Putamen (tissue), 1 donor: ENCODE data around the gene SNAP23.

Source experiments
- DNase-seq: peaks from one replicate; pipeline ENCODE4 v3.0.0-alpha.2; 2016; ENCODE audit warnings: low spot score

Gene SNAP23

GRCh38 chr15:42495361-42496212 lies at the start of gene SNAP23:
SNAP23 (plus strand) TSS chr15:42495634; CDS start chr15:42511847, 16,213 bp downstream.
- peak; percentile 90 for DNase-seq

GRCh38 chr15:42447599-42447998 lies 47.8 kb upstream of the SNAP23 start:
- DNase-seq, result no peak

DNA sequence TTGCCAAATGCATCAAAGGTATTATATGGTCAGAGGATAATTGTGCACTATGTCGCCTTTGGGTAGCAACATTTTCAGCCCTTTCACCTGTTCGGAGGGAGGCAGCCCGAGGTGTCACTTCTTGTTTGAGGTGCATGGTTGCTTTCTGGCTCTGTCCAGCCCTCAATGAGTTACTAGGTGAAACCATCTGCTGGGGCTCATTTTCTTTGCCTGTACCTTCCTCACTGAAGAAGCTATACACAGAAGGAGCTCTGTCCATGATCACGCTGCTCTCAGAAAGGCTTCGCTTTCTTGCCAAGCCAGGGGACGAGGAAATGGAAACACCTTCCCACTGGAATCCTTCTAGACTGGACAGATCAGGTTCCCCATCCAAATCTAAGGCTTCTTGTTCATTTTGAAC lies 47.2 kb upstream of the SNAP23 start:
- no peak for DNase-seq

DNA sequence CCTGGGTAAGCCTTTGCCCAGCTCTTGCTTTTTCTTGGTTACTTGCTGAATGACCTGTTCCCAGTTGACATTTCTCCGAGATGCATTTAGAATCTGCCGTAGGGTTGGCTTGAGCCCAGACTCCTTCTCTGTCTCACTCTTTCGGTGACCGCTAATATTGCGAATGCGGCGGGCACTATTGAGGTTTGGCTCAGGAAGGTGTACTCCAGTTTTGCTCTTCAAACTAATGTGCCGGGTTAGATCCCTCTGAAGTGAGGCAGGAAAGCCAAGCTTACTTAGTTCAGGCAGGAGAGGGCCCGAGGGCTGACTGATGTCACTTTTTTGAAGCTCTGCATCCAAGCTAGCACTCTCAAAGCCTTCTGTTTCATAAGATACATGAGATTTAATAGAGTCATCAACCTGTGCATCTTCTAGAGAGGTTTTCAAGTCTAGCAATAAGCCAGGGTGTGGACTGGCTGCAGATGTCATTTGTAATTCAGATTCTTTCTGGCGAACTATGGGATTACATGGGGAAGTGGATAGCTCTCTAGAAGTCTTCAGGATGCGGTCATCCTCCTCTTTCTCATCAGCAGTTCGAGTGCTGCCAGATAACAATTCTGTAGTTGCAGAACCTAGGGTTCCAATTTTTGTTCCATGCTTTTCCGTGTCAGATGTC lies 45.5 kb upstream of the SNAP23 start:
- no peak for DNase-seq

DNA sequence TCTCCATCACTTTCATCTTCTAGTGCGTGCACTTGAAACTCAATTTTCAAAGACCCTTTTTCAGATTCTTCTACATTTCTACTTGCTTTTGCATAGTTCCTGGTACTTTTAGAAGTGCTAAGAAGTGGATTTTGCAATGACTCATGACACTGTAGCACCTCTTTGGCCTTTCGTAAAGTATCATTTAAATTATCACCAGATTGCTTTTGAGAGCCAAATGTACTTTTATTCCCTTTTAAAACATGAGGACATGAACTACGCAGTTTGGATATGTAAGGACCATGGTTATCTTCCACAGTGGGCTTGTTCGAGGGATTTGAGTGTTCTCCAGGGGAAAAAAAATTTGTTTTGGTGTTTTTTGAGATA lies 45.0 kb upstream of the SNAP23 start:
- DNase-seq, result no peak

GRCh38 chr15:42453826-42454225 lies 41.6 kb upstream of the SNAP23 start:
- DNase-seq, result no peak

DNA sequence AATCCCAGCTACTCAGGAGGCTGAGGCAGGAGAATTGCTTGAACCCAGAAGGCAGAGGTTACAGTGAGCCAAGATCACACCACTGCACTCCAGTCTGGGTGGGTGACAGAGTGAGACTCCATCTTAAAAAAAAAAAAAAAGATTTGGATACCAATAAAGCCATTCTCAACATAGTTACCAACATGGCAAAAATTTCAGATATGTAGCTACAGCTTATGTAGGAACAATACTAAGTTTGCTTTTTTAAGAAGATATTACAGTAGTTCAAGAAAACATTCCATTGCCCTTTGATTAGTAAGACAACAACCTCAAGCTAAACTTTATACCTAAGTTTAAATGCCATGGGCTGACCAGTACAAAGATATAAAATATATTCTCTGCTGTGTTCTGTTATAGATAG lies 38.9 kb upstream of the SNAP23 start:
- no peak for DNase-seq

DNA sequence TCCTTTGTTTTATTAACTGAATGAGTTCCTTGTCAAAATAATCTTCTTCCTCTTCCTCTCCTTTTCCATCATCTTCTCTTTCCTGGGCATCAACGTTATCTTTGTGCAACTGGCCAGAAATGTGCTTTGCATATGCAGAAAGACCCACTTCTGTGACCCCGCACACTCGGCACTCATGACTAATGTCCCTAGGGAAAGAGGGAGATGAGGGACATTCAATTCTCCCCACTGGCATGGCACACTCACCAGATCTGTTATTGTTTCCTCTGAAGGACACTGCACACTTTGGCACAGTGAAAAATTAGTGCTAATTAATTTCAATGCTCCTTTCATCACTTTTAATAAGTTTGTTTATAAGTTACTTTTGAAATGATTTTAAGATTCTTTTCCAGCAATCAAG lies 38.5 kb upstream of the SNAP23 start:
- DNase-seq, result no peak

- peak; percentile 59 for DNase-seq
These were observed 37.7 kb upstream of the SNAP23 start for GRCh38 chr15:42457445-42458442.

- DNase-seq, result no peak
These were observed 34.2 kb upstream of the SNAP23 start for GRCh38 chr15:42461261-42461660.

DNA sequence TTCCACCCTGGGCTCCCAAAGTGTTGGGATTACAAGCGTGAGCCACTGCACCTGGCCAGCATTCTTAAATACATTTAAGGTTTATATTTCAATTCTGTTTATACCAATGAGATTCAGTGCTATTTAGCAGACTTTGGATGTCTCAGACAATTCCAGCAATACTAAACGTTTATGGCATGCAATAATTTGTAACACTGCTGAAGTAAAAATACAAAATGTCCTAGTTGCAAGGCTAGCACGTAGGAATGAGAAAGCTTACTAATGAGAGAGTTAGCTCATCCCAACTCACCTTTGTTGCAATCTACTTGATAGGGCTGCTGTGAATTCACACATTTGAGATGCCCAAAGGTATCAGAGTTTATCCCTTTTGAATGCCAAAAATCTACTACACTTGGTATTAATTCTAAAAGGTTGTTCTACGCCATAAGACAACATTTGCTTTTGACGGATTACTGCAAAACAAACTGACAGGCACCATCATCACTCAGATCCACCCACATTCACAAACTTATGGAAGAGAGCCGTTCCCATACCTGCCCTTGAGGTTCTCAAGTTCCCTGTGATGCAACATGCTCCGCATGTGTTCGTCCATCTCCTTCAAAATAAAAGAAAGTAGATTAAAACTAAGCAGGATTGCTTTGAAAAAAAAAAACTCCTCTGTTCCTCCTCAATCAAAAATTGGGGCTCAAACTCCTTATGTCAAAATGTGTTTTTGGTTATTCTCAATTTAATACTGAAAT lies 29.7 kb upstream of the SNAP23 start:
- DNase-seq, result no peak

DNA sequence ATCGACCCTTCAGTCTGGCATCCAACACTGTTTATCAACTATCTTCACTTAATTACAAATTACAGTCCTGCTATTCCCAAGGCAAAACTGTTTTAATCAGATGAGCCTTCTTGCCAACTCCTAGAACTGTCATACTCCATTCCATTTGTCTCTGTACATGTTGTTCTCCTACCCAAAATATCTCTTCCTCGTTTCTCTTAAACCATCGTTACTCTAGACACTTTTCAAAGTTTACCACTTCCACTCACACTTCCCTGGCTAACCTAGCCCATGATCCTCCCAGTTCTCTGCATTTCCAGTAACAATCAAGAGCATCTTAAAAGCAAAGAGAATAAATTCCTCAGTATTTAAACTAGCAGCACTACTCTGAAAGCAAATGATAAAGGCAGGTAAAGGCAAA lies 24.4 kb upstream of the SNAP23 start:
- DNase-seq, result no peak

DNA sequence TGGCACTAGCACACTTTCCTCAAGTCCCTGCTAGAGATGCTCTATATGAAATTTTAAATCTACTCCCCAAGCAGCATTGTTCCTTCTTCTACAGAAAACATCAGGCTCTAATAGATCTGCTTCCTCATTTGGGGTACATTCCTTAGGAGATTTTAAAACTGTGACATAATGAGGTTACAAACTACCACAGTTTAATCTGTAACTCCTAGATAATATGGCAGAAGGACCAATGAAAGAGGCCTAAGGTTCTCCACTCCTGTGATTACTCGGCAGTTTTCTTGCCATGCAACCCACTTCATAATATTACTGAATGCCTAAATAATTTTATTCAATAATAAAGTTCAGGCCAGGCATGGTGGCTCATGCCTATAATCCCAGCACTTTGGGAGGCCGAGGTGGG lies 20.6 kb upstream of the SNAP23 start:
- no peak for DNase-seq

DNA sequence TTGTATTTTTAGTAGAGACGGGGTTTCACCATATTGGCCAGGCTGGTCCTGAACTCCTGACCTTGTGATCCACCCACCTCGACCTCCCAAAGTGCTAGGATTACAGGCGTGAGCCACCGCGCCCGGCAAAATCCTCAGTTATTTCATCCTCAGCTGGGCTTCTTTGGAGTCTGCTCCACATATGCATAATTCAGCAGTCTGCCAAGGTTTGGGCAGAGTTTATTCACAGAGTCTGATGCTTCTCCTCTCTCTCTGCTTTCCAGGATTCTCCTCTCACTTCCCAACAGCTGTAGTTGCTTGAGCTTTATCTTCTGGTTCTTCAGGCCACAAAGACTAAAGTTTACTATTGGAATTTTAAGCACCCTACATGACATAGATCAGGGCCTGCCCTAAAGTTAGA lies 12.7 kb upstream of the SNAP23 start:
- DNase-seq, result no peak

DNA sequence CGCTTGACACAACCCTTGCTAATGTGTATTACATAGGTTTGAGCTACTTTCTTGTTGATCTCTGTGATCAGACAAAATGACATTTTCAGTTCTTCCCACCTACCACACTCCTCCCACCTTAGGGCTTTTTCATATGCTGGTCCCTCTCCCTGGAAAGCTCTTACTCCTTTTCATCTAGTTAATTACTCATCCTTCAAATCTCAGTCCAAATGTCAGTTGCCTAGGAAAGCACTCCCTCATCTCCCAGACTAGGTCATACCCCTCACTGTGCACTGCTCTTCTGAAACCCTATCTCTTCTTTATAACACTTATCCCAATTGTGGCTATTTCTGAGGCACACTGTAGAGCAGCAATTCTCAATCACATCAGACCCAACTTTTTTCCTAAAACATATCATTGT lies 11.8 kb upstream of the SNAP23 start:
- peak; percentile 66 for DNase-seq

GRCh38 chr15:42490291-42490670 lies 5.2 kb upstream of the SNAP23 start:
- DNase-seq, result no peak

GRCh38 chr15:42490671-42491538 lies 4.5 kb upstream of the SNAP23 start, which contains the start of gene ZNF106:
ZNF106 (minus strand) TSS chr15:42491141; CDS start chr15:42472289, 18,852 bp downstream.
- peak; percentile 89 for DNase-seq

GRCh38 chr15:42491539-42492225 lies 3.8 kb upstream of the SNAP23 start:
- DNase-seq, result no peak

DNA sequence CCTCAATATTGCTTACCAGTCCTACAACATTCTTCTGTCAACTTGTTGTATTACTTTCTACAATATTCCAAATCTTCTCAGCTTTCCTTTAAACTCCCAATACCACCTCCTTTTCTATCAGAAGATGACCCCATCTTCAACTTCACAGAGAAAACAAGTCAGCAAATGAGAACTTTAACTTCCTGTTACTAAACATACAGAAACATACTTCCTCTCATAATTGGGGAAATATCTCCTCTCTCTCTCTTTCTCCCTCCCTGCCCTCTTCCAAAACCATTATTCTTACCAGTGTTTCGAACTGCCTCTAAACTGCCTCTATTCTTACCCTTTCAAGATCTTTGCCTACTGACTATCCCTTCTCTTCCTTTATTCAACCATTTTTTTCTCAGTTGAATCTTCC lies 1.8 kb upstream of the SNAP23 start:
- DNase-seq, result no peak

GRCh38 chr15:42494998-42495360 lies 455 bp upstream of the SNAP23 start:
- DNase-seq, result peak; percentile 82
